Activated naive CD4-positive, alpha-beta T cell treated with anti-CD3 and anti-CD28 coated beads, Interleukin-2, amount 50 U/mL, for 24 hours (primary cell): ENCODE measurements around the gene CHRNB4.
"Not testable (repeated sequence)": the region's sequence is repeated elsewhere in the genome, so short reads cannot be mapped to it uniquely, and the experiment has no call there.

Source experiments
- H3K27ac Mint-ChIP-seq: one replicate; pipeline ENCODE4 v1.8.0; 2021; ENCODE audit warnings: mild to moderate bottlenecking, mixed read lengths
- H3K27me3 Mint-ChIP-seq: one replicate; pipeline ENCODE4 v1.8.0; 2021; ENCODE audit warnings: mixed read lengths
- H3K36me3 Mint-ChIP-seq: one replicate; pipeline ENCODE4 v1.8.0; 2021; ENCODE audit warnings: mixed read lengths
- H3K4me1 Mint-ChIP-seq: one replicate; pipeline ENCODE4 v1.8.0; 2021; ENCODE audit warnings: mixed read lengths
- H3K4me3 Mint-ChIP-seq: one replicate; pipeline ENCODE4 v1.8.0; 2021; ENCODE audit warnings: mild to moderate bottlenecking, mixed read lengths
- H3K9me3 Mint-ChIP-seq: one replicate; pipeline ENCODE4 v1.8.0; 2021; ENCODE audit warnings: mixed read lengths

Gene CHRNB4

GRCh38 chr15:78617076-78617475 lies 23.9 kb downstream of the CHRNB4 start:
- H3K36me3 Mint-ChIP-seq: no peaks in the 10 kb centered on the region
- H3K4me1 Mint-ChIP-seq: peaks cover 15% of the 10 kb centered on the region
- no peaks in the 10 kb centered on the region for H3K9me3 Mint-ChIP-seq
- H3K4me3 Mint-ChIP-seq: no peak overlapping the region
- peaks cover 22% of the 10 kb centered on the region for H3K27me3 Mint-ChIP-seq
- no peak overlapping the region for H3K27ac Mint-ChIP-seq

- H3K4me1 Mint-ChIP-seq: peaks cover 12% of the 10 kb centered on the region
- peaks cover 19% of the 10 kb centered on the region for H3K27me3 Mint-ChIP-seq
- no peaks in the 10 kb centered on the region for H3K36me3 Mint-ChIP-seq
- no peak overlapping the region for H3K27ac Mint-ChIP-seq
- H3K9me3 Mint-ChIP-seq: no peaks in the 10 kb centered on the region
- H3K4me3 Mint-ChIP-seq: no peak overlapping the region
Observed at GRCh38 chr15:78616506-78616905, 24.5 kb downstream of the CHRNB4 start.

GRCh38 chr15:78615151-78615589 lies 25.8 kb downstream of the CHRNB4 start:
- Mint-ChIP-seq H3K36me3 (no peaks in the 10 kb centered on the region), H3K27me3 (peaks cover 14% of the 10 kb centered on the region), H3K27ac (no peak overlapping the region), H3K4me1 (peaks cover 8% of the 10 kb centered on the region), H3K9me3 (no peaks in the 10 kb centered on the region), H3K4me3 (no peak overlapping the region)

GRCh38 chr15:78614021-78614420 lies 27.0 kb downstream of the CHRNB4 start:
- no peaks in the 10 kb centered on the region for H3K9me3 Mint-ChIP-seq
- H3K36me3 Mint-ChIP-seq: no peaks in the 10 kb centered on the region
- no peak overlapping the region for H3K27ac Mint-ChIP-seq

GRCh38 chr15:78609551-78609950 lies 31.5 kb downstream of the CHRNB4 start:
- not testable (repeated sequence) for H3K27ac Mint-ChIP-seq, H3K4me1 Mint-ChIP-seq, H3K9me3 Mint-ChIP-seq, H3K36me3 Mint-ChIP-seq, H3K4me3 Mint-ChIP-seq, H3K27me3 Mint-ChIP-seq

More at GRCh38 chr15:78614021-78614420, 27.0 kb downstream of the CHRNB4 start:
- H3K27me3 Mint-ChIP-seq: peaks cover 9% of the 10 kb centered on the region
- no peak overlapping the region for H3K4me3 Mint-ChIP-seq
- H3K4me1 Mint-ChIP-seq: peaks cover 4% of the 10 kb centered on the region

- Mint-ChIP-seq H3K27ac (no peak overlapping the region), H3K4me3 (no peak overlapping the region), H3K4me1 (no peaks in the 10 kb centered on the region), H3K36me3 (no peaks in the 10 kb centered on the region), H3K9me3 (no peaks in the 10 kb centered on the region), H3K27me3 (peaks cover 4% of the 10 kb centered on the region)
Observed at GRCh38 chr15:78605680-78606079, 35.3 kb downstream of the CHRNB4 start.

DNA sequence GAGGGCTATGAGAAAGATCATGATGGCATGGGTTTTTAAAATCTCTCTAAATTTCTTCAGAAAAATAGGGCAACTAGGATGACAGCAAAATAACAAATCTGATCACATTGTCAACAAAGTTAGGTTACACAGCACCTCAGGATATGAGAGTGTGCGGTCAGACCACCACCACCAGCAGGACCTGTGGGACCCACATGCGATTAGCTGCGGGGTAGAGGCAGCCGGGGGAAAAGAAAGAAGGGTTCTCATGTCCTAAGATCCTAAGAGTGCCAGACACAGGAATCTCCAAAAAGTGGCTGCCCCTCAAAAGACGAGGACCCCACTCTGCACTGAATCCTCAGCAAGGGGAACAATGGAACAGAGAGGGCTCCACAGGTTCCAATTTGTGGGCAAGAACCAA lies 35.8 kb downstream of the CHRNB4 start:
- no peak overlapping the region for H3K27ac Mint-ChIP-seq
- peaks cover 4% of the 10 kb centered on the region for H3K27me3 Mint-ChIP-seq
- H3K9me3 Mint-ChIP-seq: no peaks in the 10 kb centered on the region
- no peak overlapping the region for H3K4me3 Mint-ChIP-seq
- H3K36me3 Mint-ChIP-seq: no peaks in the 10 kb centered on the region
- H3K4me1 Mint-ChIP-seq: no peaks in the 10 kb centered on the region

GRCh38 chr15:78604420-78604819 lies 36.6 kb downstream of the CHRNB4 start:
- H3K36me3 Mint-ChIP-seq: no peaks in the 10 kb centered on the region
- H3K4me3 Mint-ChIP-seq: no peak overlapping the region
- H3K4me1 Mint-ChIP-seq: no peaks in the 10 kb centered on the region
- H3K27me3 Mint-ChIP-seq: peaks cover 3% of the 10 kb centered on the region
- H3K9me3 Mint-ChIP-seq: no peaks in the 10 kb centered on the region
- peak overlapping the region; percentile 41 for H3K27ac Mint-ChIP-seq

DNA sequence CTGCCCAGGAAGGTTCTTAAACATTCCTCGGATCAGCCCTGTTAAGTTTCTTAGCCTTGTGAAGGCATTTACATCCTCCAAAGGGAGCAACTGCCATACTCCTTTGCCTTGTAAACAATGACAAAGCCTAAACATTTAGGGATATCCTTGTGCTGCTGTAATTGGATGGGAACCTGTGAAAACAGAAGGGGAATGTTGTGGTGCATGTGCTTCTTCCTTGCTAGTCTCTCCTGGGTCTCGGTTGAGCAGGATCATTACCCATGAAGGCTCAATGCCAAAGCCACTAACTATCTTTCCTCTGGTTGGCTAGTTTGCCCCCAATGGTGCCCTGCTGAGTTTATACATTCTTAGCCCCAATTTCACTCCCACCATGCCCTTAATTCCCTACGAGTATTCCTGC lies 37.5 kb downstream of the CHRNB4 start:
- Mint-ChIP-seq H3K4me1 (no peaks in the 10 kb centered on the region), H3K9me3 (no peaks in the 10 kb centered on the region), H3K36me3 (no peaks in the 10 kb centered on the region), H3K27ac (no peak overlapping the region), H3K4me3 (no peak overlapping the region), H3K27me3 (peaks cover 3% of the 10 kb centered on the region)

DNA sequence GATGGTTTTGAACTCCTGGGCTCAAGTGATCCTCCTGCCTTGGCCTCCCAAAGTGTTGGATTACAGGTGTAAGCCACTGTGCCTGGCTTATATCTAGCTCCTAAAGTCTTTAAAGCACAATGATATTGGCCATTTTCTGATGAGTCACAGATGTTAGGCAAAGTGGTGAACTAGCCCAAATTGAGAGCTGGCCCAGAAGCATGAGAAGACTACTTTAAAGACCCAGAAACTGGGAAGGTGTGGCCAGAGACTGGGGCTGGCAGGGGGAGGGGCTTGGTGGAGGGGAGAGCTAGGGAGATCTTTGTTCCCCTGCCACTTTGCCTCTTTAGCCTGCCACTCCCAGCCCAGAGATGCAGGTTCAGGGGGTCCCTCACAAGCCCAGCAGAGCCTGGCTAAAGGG lies 41.8 kb downstream of the CHRNB4 start:
- Mint-ChIP-seq H3K4me3 (no peak overlapping the region), H3K4me1 (no peaks in the 10 kb centered on the region), H3K27me3 (peaks cover 1% of the 10 kb centered on the region), H3K9me3 (no peaks in the 10 kb centered on the region), H3K27ac (no peak overlapping the region), H3K36me3 (no peaks in the 10 kb centered on the region)

GRCh38 chr15:78598348-78598747 lies 42.7 kb downstream of the CHRNB4 start:
- Mint-ChIP-seq H3K9me3 (no peaks in the 10 kb centered on the region), H3K36me3 (no peaks in the 10 kb centered on the region), H3K27me3 (peaks cover 1% of the 10 kb centered on the region), H3K27ac (no peak overlapping the region), H3K4me3 (no peak overlapping the region), H3K4me1 (no peaks in the 10 kb centered on the region)

- no peaks in the 10 kb centered on the region for H3K4me1 Mint-ChIP-seq
- H3K4me3 Mint-ChIP-seq: no peak overlapping the region
- peaks cover 1% of the 10 kb centered on the region for H3K27me3 Mint-ChIP-seq
- no peaks in the 10 kb centered on the region for H3K9me3 Mint-ChIP-seq
- H3K27ac Mint-ChIP-seq: no peak overlapping the region
- H3K36me3 Mint-ChIP-seq: no peaks in the 10 kb centered on the region
Observed at GRCh38 chr15:78597583-78597982, 43.4 kb downstream of the CHRNB4 start.

GRCh38 chr15:78574944-78575343 lies 66.1 kb downstream of the CHRNB4 start:
- no peak overlapping the region for H3K27ac Mint-ChIP-seq

More at GRCh38 chr15:78574944-78575343, 66.1 kb downstream of the CHRNB4 start:
- Mint-ChIP-seq H3K4me3 (no peak overlapping the region), H3K36me3 (no peaks in the 10 kb centered on the region), H3K27me3 (peaks cover 3% of the 10 kb centered on the region), H3K9me3 (no peaks in the 10 kb centered on the region), H3K4me1 (no peaks in the 10 kb centered on the region)
